ENCODE data around the gene WRAP53. TPM values are rescaled to one million over a fixed set of nuclear protein-coding genes. Genes with fewer than 3 reads are reported as not detected.

WRAP53 gene
- total RNA-seq, 3 donors from 2014 or later: 5.1 to 9.9 (median 5.8) TPM

GRCh38 chr17:7686222-7687071 lies 1.8 kb upstream of the WRAP53 start:
- TF ChIP-seq CTCF (IDR thresholded peaks at IDR 0.05): no peak
- peak; percentile 81 to 86 (median 82) for DNase-seq
- intact Hi-C loops (cut with DNase I, micrococcal nuclease): loop anchor here in 1 of 2 donors (10.0 kb wide), 1 partner anchor 52 kb away; the partner anchor contains the start of gene SHBG
- H3K36me3 ChIP-seq (ENCODE audit: low read depth): no peaks in the 10 kb centered on the region
- peak overlapping the region; percentile 72 for H3K4me3 ChIP-seq
- H3K9me3 ChIP-seq: no peaks in the 10 kb centered on the region
- H3K4me1 ChIP-seq (ENCODE audit: low read depth): peaks cover 23% of the 10 kb centered on the region
- peak; percentile 67 for ATAC-seq

GRCh38 chr17:7687072-7687907 lies 987 bp upstream of the WRAP53 start, which contains the start of gene TP53:
TSS of gene TP53 (minus strand) at chr17:7687490. CDS start at chr17:7676594, 10,896 bp downstream.
- Histone ChIP-seq H3K36me3 (ENCODE audit: low read depth) (no peaks in the 10 kb centered on the region), H3K9me3 (no peaks in the 10 kb centered on the region), H3K4me3 (peak within 1 kb of the TSS; percentile 72), H3K4me1 (ENCODE audit: low read depth) (peaks cover 23% of the 10 kb centered on the region)
- ATAC-seq: peak; percentile 73
- intact Hi-C loops (cut with DNase I, micrococcal nuclease): loop anchor here in 1 of 2 donors (10.0 kb wide), 1 partner anchor 52 kb away; the partner anchor contains the start of gene SHBG
- TF ChIP-seq CTCF (IDR thresholded peaks at IDR 0.05): no peak
- peak; percentile 88 to 94 (median 90) for DNase-seq

DNA sequence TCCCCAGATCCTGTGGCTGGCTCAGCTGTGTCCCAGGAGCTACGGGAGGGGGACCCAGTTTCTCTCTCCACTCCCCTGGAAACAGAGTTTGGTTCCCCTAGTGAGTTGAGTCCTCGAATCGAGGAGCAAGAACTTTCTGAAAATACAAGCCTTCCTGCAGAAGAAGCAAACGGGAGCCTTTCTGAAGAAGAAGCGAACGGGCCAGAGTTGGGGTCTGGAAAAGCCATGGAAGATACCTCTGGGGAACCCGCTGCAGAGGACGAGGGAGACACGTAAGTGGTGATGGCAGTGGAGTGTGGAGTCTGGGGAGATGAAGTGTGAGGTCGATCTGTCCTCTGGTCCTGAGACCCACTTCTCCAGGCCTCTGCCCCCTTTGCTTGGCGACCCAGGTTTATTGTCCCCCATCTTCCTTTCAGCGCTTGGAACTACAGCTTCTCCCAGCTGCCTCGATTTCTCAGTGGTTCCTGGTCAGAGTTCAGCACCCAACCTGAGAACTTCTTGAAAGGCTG lies 585 bp downstream of the WRAP53 start:
- no peaks in the 10 kb centered on the region for H3K9me3 ChIP-seq
- intact Hi-C loops (cut with DNase I, micrococcal nuclease): loop anchor here in 1 of 2 donors (10.0 kb wide), 1 partner anchor 54 kb away; the partner anchor contains the start of gene SHBG
- no peak for ATAC-seq
- DNase-seq: no peak
- TF ChIP-seq CTCF (IDR thresholded peaks at IDR 0.05): no peak
- peak overlapping the region; percentile 33 for H3K4me3 ChIP-seq
- no peaks in the 10 kb centered on the region for H3K36me3 ChIP-seq (ENCODE audit: low read depth)
- H3K4me1 ChIP-seq (ENCODE audit: low read depth): peaks cover 23% of the 10 kb centered on the region

- ATAC-seq (no peak), DNase-seq (no peak)
- Histone ChIP-seq H3K36me3 (ENCODE audit: low read depth) (no peaks in the 10 kb centered on the region), H3K4me1 (ENCODE audit: low read depth) (no peaks in the 10 kb centered on the region), H3K4me3 (no peak overlapping the region), H3K9me3 (no peaks in the 10 kb centered on the region)
- intact Hi-C loops (cut with DNase I, micrococcal nuclease): no loop called here
- TF ChIP-seq CTCF (IDR thresholded peaks at IDR 0.05): no peak
These were observed 7.3 kb downstream of the WRAP53 start for GRCh38 chr17:7695586-7695985.

GRCh38 chr17:7697828-7698588 lies 9.7 kb downstream of the WRAP53 start:
- intact Hi-C loops (cut with DNase I, micrococcal nuclease): no loop called here
- no peak for TF ChIP-seq CTCF (IDR thresholded peaks at IDR 0.05)
- Histone ChIP-seq H3K4me3 (no peak overlapping the region), H3K4me1 (ENCODE audit: low read depth) (no peaks in the 10 kb centered on the region), H3K36me3 (ENCODE audit: low read depth) (no peaks in the 10 kb centered on the region), H3K9me3 (no peaks in the 10 kb centered on the region)
- DNase-seq (no peak), ATAC-seq (no peak)

All from mucosa of descending colon (tissue), 3 donors.